Glomerular endothelial cell (primary cell): Measurements from ENCODE around the gene MAGEC3. TPM values are rescaled to one million over a fixed set of nuclear protein-coding genes. Genes with fewer than 3 reads are reported as not detected.

ENCODE experiments used
- DNase-seq: peaks from one replicate; pipeline ENCODE4 v3.0.0-alpha.2; 2011; ENCODE audit warnings: low read depth, low spot score; ENCODE audit errors: extremely low read depth
- total RNA-seq: library from RNA; depleted of rRNA; stranded (reverse); fragments of >200 nt; gene quantifications from 2 replicates; pipeline ENCODE4 v1.2.3, GENCODE V29; 2015

MAGEC3 gene
- total RNA-seq, 1 donor from 2014 or later = not detected

- no peak for DNase-seq
These were observed 103.1 kb downstream of the MAGEC3 start for GRCh38 chrX:141941234-141941633.

- DNase-seq = no peak
These were observed 107.3 kb downstream of the MAGEC3 start for GRCh38 chrX:141945426-141945825.

DNA sequence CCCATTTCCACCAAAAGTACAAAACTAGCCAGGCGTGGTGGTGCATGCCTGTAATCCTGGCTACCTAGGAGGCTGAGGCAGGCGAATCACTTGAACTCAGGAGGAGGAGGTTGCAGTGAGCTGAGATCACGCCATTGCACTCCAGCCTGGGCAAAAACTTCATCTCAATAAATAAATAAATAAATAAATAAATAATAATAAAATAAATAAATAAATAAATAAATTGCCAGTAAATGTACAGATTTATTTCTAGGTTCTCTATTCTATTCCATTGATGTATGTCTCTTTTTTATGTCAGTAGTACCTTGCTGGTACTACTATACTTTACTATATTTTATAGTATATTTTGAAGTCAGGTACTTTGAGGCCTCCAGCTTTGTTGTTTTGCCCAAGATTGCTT is 109.2 kb downstream of the MAGEC3 start:
- no peak for DNase-seq

Other genes starting within 250 kb of the MAGEC3 start
- not detected in 2 replicates for gene SPANXA2, start 248.6 kb upstream of the MAGEC3 start, total RNA-seq
- not detected in 2 replicates for gene SPANXD, start 139.6 kb upstream of the MAGEC3 start, total RNA-seq
- not detected in 2 replicates for gene MAGEC1, start 65.6 kb downstream of the MAGEC3 start, total RNA-seq